GDM1 (cell line): ENCODE data around the gene PSG4.
"Not testable (repeated sequence)": the region's sequence is repeated elsewhere in the genome, so short reads cannot be mapped to it uniquely, and the experiment has no call there.

ENCODE experiments used
- DNase-seq: peaks from one replicate; lab custom pipeline; 2025; lab: John Stamatoyannopoulos, UW

Gene PSG4

DNA sequence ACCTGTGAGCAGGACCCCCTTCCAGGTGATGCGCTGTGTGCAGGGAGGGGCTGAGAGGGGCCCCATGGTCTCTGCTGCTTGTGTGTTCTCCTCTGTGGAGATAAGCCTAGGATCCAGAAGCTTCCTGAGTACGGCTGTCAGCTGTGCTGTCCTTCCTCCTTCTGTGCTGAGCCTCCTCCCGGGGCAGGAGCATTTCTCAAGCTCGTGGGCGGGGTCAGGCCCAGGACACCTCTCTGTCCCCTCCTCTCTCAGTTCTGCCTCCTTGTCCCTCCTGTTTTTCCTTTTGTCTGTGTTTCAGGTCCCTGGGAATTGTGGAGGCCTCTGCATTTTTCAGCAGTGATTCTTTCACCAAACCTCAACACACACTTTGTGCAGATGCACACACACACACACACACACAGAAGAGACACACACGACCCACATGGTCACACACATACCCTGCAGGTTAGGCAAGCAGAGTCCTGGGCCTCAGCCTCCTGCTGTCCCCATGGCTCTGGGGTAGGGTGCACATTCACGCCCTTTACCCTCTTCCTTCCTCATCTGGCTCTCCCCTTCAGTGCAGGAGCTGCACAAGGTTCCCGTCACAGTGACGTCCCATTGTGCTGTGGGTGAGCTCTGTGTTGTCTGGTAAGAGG is at the start of gene PSG4:
PSG4 (minus strand) TSS at position 168 of the 635 bp plus-strand sequence; CDS start at position 66, 102 bp downstream.
- not testable (repeated sequence) for DNase-seq

DNA sequence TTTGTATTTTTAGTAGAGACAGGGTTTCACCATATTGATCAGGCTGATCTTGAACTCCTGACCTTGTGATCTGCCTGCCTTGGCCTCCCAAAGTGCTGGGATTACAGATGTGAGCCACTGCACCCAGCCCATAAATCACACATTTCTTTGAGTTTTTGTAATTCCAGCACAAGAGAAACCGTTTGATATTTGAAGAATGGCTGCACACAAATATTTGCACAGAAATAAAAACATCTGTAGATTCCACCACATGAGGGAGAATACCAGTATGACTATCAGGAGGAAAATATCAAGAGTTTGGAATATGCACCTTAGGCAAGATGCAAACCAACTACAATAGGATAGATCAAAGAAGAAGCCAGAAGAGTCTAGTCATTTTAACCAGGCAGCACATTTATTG is 46.0 kb upstream of the PSG4 start:
- DNase-seq = not testable (repeated sequence)

DNA sequence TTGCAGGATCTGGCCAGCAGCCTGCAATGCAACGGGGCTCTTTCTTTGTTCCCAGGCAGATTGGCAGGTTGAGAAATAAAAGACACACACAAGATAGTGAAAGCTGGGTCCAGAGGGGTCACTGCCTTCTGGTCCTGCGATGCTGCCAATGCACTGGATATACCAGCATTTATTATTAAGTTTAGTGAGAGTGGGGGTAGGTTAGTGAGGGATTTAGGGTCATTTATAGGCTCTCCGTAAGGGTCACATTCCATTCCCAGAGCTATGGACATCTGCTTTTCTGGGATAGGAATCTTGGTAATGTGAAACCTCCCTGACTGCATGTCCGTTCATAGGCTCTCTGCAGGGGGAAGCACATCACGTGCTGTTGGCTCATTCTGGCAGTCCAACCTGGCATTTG is 44.9 kb upstream of the PSG4 start:
- DNase-seq = not testable (repeated sequence)

DNA sequence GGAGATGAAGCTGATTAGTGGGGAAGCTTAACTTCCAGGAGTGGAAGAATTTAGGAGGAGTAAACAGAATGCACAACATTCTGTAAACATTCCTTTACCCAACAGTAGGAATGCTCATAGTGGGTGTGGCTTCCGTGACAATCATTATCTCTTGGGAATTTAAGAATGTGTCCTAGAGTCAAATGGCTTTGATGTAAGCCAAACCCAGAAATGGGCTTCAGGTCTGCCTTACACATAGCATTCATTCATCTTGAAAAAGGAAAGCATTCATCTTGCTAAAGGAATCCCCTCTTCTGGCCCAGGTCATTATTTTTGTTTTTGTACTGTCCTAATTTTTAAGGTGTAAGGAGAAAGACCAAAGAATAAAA is 43.2 kb upstream of the PSG4 start:
- DNase-seq = not testable (repeated sequence)

DNA sequence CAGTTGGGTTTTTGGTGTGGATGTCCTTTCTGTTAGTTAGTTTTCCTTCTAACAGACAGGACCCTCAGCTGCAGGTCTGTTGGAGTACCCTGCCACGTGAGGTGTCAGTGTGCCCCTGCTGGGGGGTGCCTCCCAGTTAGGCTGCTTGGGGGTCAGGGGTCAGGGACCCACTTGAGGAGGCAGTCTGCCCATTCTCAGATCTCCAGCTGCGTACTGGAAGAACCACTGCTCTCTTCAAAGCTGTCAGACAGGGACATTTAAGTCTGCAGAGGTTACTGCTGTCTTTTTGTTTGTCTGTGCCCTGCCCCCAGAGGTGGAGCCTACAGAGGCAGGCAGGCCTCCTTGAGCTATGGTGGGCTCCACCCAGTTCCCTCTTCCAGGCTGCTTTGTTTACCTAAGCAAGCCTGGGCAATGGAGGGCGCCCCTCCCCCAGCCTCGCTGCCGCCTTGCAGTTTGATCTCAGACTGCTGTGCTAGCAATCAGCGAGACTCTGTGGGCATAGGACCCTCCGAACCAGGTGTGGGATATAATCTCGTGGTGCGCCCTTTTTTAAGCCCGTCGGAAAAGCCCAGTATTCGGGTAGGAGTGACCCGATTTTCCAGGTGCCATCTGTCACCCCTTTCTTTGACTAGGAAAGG is 41.9 kb upstream of the PSG4 start:
- DNase-seq = not testable (repeated sequence)

DNA sequence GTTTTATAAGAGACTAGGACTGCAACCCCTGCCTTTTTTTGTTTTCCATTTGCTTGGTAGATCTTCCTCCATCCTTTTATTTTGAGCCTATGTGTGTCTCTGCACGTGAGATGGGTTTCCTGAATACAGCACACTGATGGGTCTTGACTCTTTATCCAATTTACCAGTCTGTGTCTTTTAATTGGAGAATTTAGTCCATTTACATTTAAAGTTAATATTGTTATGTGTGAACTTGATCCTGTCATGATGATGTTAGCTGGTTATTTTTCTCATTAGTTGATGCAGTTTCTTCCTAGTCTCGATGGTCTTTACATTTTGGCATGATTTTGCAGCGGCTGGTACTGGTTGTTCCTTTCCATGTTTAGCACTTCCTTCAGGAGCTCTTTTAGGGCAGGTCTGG is 40.4 kb upstream of the PSG4 start:
- DNase-seq = not testable (repeated sequence)

DNA sequence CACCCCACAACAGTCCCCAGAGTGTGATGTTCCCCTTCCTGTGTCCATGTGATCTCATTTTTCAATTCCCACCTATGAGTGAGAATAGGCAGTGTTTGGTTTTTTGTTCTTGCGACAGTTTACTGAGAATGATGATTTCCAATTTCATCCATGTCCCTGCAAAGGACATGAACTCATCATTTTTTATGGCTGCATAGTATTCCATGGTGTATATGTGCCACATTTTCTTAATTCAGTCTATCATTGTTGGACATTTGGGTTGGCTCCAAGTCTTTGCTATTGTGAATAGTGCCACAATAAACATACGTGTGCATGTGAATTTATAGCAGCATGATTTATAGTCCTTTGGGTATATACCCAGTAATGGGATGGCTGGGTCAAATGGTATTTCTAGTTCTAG is 36.8 kb upstream of the PSG4 start:
- not testable (repeated sequence) for DNase-seq

DNA sequence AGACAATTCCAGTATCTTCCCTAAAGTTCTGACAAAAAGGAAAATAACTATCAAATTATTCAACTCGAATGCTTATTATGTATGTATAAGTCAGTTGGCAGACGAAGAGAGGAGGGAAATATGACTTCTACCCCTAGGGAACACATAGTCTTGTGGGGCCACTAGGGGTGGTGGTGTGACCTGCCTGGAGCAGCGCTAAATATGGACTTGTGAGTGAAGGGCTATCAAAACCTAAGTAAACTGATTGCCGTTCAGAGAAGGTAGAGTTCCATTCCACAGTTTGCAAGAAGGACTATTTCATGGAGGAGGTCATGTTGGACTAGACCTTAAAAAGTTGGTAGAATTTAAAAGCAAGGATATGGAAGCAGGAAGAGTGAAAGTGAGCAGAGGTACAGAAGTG is 32.8 kb upstream of the PSG4 start:
- DNase-seq = not testable (repeated sequence)

DNA sequence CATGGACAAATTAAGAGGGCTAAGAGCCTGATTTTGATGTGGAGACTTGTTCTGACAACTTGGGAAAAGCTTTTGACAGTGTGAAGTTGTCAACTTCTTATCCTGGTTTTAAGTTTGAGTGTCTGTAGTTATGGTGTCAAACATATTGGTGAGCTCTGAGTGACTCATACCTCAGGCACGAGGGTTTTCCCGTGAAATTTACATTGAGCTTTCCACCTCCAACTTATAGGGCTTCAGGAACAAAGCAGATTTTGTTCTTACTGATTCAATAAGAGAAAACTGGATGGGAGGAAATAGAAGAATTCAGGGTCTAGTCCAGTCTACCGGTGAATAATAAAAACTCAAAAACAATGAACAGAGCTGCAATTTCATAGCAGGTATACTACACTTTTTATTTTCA is 30.2 kb upstream of the PSG4 start:
- not testable (repeated sequence) for DNase-seq

DNA sequence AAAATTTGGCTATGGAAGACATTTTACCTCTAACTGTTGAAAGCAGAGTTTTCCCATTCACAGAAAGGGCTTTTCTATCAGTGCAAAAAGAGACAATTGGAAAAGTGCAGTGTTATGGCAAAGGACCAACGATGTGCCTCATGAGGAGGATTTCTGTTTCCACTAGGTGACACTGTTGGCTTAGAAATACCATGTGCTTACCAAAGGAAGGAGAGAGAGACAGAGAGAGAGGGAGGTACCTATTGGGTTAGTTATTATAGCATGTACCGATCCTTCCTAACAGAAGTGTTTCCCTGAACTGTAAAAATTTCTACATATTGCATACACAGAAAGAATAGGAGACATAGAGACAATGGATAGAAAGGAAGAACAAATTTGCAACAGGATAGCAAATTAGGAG is 23.9 kb upstream of the PSG4 start:
- no peak for DNase-seq

DNA sequence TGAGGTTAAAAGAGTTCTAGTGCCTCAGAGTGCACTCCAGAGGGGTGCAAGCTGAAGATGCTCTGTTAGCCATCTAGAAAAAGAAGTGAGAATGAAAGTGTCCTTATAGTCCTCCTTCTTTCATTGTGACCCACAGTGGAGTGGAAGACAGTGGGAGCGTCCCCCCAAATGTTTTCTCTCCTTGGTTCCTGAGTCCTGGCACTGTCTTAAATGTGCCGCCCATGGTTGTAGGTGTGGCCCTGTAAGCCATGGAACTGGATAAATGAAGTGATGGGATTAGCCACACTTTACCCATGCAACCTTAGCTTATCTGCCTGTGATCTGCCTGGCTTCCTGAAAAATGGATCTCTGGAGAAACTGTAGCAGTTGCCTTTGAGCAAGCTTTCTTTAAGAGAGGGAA is 23.3 kb upstream of the PSG4 start:
- DNase-seq = not testable (repeated sequence)

DNA sequence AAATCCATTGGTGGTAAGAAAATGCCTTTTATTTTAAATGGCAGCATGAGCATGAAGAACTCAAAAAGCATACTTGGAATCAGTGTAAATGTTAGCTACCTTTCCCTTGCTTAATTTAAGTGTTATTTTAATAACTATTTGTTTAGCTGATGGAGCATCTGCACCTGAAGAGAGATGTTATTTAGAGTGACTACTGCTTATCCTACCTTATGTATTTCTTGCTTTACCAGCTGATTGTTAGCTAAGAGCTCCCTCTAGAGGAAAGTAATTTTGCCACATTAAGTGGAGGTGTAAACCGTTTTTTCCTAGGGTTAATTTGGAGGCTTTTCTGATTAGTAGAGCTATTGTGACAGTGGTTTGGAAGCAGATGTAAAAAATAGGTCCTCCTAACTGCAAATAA is 21.5 kb upstream of the PSG4 start:
- DNase-seq = not testable (repeated sequence)

DNA sequence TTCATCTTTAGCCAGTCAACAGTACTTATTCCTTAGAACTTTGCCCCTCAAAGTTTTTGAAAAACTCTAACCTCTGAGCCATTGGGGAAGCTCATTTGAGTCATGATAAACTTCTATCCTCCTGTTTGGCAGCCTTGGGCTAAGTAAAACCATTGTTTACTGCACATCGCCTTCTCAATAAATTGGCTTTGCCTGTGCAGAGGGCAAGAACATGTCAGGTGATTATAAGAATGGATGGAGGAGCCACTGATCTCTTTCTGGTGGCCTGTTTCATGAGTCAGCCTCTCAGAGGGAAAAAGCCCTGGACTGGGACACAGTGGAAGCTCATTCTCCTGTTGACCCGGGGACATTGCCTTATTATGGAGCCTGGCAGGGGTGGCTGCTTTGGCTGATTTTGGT is 19.4 kb upstream of the PSG4 start:
- no peak for DNase-seq

DNA sequence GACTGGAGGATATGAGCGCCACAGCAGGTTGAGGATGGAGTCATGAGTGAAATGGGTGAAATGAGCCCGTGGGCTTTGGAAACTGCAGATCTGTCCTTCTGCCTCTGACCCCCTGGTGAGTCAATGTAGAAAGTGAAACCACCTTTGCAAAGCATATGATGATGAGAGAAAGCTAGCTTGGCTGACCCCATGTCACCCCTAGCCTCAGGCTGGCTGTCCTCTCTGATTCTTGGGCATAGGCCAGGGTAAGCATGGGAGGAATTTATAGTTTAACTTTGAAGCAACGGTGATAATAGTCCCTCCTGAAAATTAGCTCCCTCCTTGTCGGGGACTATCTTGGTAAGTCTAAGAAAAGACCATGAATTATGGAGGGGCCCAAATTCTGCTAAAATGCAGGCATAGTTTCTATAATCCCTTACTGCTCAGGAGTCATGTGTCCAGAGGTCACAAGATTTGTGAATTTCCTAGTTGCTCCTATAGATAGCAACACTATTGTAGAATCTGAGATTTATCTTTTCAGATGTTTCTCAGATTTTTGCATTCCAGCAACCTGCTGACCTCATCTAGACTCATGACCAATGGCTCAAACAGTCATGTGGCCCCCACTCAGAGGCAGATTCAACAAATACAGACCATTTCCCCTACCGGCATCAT is 18.9 kb upstream of the PSG4 start:
- DNase-seq = not testable (repeated sequence)

DNA sequence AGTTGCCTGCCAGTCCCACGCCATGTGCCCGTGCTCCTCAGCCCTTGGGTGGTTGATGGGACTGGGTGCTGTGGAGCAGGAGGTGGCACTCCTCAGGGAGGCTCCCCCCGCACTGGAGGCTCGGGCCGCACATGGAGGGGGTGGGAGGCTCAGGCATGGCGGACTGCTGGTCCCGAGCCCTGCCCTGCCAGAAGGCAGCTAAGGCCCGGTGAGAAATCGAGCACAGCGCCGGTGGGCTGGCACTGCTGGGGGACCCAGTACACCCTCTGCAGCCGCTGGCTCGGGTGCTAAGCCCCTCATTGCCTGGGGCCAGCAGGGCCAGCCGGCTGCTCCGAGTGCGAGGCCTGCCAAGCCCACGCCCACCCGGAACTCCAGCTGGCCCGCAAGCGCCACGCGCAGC is 16.5 kb upstream of the PSG4 start:
- not testable (repeated sequence) for DNase-seq

DNA sequence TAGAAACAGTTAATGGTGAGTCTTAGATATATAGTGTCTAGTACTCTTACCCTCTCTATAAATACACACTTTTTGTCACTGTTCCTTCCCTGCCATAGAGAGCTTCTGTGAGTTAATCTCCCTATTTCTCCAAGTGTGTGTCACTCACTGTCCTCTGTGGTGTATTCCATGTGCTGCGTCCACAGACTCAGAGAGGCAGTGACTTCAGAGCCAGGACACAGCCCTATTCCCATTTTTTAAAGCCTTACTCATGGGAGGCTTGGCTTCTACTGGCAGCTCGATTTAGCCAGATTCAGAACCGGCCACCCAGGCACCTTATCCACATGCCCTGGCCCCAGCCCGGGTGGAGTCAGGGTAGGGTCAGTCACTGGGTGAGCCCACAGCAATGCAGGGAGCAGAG is 13.7 kb upstream of the PSG4 start:
- DNase-seq = not testable (repeated sequence)

DNA sequence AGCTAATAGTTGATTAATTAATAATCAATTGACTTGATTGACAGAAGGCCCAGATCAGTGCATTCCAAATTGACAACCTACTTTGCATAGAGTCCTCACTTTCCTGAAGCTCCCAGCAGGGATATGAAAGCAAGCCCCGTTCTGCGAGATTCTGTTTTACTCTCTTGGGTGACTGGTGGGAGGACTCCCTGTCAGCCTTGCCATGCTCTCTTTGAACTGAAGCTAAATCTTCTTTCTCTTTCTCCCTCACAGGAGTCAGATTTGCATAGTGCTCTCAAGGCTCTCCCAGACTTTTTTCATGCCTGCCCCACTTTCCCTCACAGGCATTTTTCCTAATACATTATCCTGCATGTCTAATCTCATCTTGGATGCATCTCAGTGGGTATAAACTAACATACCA is 10.4 kb upstream of the PSG4 start:
- not testable (repeated sequence) for DNase-seq

DNA sequence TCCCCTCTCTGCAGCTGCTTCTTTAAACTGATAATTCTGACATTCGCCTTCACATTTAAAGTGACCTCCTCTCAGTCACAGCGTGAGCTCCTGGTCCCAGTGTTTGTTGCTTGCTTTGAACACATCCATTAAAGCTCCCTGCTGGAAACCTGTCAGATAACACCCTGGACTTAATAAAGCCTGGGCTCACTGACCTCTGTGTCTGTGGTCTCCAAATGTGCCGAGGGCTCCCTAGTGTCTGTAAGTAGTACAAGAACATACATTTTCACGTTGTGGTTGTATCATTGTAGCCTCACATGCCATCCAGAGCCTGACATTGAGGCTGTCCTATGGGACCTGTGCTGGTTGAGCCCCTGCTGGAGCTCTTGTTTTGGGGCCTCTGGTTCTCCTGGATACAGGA is 2.6 kb upstream of the PSG4 start:
- no peak for DNase-seq

DNA sequence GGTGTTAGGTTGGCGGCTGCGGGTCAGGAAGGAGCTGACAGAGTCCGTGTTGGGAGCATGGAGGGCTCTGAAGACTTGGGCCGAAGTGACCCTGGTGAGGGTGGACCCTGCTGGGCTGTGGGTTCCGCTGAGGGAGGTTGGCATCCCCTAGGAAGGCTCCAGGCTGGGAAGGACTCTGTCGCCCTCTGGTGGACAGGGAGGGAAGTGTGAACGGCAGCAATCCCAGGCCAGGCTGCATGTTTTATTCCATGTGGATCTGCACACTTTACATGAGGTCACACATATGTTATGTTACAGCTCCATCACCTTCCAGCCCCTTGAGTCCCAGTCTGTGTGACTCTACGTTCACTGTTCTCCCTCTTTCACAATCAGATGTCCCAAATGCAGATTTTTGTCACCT is 1.7 kb upstream of the PSG4 start:
- DNase-seq = not testable (repeated sequence)

DNA sequence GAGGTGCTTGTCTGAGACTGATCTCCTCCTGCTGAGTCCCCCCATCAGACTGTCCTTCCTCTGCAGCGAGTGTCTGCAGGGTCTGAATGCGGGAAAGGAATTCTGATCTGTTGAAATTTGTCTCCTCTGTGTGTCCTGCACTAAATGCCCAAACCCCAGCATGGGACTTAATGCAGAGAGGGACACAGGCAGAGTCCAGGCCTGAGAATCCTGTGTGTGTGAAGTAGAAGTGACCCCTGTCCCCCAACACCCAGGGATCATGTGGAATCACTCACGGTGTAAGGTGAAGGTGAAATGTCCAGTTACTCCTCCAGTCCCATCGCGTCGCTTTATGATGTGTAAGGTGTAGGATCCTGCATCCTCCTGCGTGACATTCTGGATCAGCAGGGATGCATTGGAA is 1.8 kb downstream of the PSG4 start:
- not testable (repeated sequence) for DNase-seq

DNA sequence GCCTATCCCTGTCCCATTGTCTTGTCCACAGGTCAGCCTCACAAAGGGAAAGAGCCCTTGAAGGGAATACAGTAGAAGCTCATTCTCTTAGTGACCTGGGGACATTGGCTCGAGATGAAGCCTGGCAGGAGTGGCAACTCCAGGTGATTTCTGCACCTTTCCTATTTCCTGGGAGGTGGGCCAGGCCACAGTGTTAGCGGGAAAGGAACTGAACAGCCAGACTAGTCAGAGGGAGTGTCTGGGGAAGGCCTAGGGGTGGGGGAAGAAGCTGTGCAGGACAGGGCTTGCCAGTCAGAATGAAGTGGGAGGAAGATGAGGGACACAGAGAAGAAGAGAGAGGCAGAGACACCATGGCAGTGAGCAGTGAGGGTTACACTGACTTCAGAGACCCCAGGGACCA is 3.5 kb downstream of the PSG4 start:
- DNase-seq = not testable (repeated sequence)

DNA sequence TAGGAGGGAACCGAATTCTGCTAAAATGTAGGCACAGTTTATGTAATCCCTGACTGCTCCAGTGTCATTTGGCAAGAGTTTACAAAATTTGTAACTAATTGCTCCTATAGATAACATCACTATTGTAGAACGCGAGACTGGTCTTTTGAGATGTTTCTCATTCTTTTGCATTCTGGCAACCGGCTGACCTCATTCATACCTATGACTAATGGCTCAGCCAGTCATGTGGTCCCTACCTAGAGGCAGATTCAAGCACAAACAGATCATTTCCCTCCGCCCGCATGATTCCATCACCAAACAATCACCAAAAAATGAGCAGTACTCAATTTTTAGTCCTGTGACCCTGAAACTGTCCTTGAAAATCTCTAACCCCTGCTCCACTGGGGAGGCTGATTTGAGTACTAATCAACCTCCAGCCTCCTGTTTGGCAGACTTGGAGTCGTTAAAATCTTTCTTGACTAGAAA is 4.1 kb downstream of the PSG4 start:
- DNase-seq = not testable (repeated sequence)
